Prostate gland (tissue), 2 donors: ENCODE data around the gene GPC5.

Experiments used
- POLR2A ChIP-seq: fragments of 450-650 bp; IDR thresholded peaks from one replicate; pipeline ENCODE4 v1.6.1; 2016; ENCODE audit warnings: antibody characterized with exemption, mild to moderate bottlenecking
- TF ChIP-seq, protein P1 (sequence below), 4 experiments: fragments of 200-600 bp in 2 of 4; fragments of 450-650 bp in 2 of 4; sonication (generic) in 2 of 4; IDR thresholded peaks; 1 replicate in 3 of 4; 2 replicates in 1 of 4; pipeline ENCODE4 v1.5.1; 2016 to 2019; ENCODE audit warnings: antibody characterized with exemption in 4 of 4, mild to moderate bottlenecking in 2 of 4, moderate library complexity in 2 of 4

DNA sequence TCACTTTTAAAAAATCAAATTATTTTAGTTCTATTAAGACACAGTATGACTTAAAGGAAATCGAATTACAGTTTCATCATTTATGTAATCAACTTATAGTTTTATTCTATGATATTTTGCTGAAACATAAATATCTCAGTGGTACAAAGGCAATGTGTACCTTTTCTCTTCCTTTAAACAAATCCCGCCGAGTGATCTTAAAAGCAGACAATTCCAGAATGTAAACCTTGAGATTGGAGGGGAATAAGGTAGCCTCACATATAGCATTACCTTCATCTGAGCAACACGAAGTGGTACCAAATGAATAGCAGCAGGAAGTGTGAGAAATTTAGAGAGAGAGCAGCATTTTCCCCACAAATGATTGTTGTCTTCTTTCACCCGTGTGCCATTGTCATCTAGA, 986.0 kb downstream of the GPC5 start:
- no peak for TF ChIP-seq POLR2A
- TF ChIP-seq, protein P1, sequence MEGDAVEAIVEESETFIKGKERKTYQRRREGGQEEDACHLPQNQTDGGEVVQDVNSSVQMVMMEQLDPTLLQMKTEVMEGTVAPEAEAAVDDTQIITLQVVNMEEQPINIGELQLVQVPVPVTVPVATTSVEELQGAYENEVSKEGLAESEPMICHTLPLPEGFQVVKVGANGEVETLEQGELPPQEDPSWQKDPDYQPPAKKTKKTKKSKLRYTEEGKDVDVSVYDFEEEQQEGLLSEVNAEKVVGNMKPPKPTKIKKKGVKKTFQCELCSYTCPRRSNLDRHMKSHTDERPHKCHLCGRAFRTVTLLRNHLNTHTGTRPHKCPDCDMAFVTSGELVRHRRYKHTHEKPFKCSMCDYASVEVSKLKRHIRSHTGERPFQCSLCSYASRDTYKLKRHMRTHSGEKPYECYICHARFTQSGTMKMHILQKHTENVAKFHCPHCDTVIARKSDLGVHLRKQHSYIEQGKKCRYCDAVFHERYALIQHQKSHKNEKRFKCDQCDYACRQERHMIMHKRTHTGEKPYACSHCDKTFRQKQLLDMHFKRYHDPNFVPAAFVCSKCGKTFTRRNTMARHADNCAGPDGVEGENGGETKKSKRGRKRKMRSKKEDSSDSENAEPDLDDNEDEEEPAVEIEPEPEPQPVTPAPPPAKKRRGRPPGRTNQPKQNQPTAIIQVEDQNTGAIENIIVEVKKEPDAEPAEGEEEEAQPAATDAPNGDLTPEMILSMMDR (IDR thresholded peaks at IDR 0.05) = no peak
